T-cell (primary cell): Measurements from ENCODE around the gene TEX19. TPM values are rescaled to one million over a fixed set of nuclear protein-coding genes. Genes with fewer than 3 reads are reported as not detected.

Experiments used
- ATAC-seq, 4 experiments: fragments of 200-7000 bp in 3 of 4; fragments of 150-1000 bp in 1 of 4; cut with Tn5 transposase; replicated peaks in 1 of 4; 1 replicate in 3 of 4; 2 replicates in 1 of 4; pipeline ENCODE4 v1.10.0; 2021; ENCODE audit warnings: moderate library complexity in 3 of 4, mild to moderate bottlenecking in 2 of 4, moderate number of reproducible peaks in 1 of 4
- CTCF ChIA-PET, 2 donors: fragments of 300-600 bp; sonication (Branson Sonifier 250); formaldehyde crosslinking; loops; one replicate each; lab custom pipeline; 2022; ENCODE audit warnings: antibody characterized with exemption in 2 of 2; lab: Charles Lee
- POLR2A ChIA-PET, 2 donors: fragments of 300-600 bp; sonication (Branson Sonifier 250); formaldehyde crosslinking; loops; one replicate each; lab custom pipeline; 2022; ENCODE audit warnings: antibody characterized with exemption in 2 of 2; lab: Charles Lee
- DNase-seq, 35 experiments: peaks; one replicate each; pipeline versions ENCODE4 v3.0.0 to v3.0.0-alpha.2; 2013 to 2023
- H3K27ac ChIP-seq: one replicate; pipeline ENCODE4 v1.5.1; 2013; ENCODE audit warnings: low read length
- H3K27me3 ChIP-seq, 2 experiments: replicated peaks in 1 of 2; 1 replicate in 1 of 2; 2 replicates in 1 of 2; pipeline versions ENCODE4 v1.6.1 to v1.7.0; 2013; ENCODE audit warnings: low read length in 1 of 2, mixed read lengths in 1 of 2; ENCODE audit not compliant: control insufficient read depth in 2 of 2, insufficient read depth in 2 of 2; ENCODE audit errors: extremely low read depth in 1 of 2
- H3K36me3 ChIP-seq, 2 donors: 1 replicate in 1 of 2; 2 replicates in 1 of 2; pipeline versions ENCODE4 v1.6.1 to v1.7.0; 2013; ENCODE audit warnings: low read length in 1 of 2; ENCODE audit not compliant: control insufficient read depth in 2 of 2, insufficient read depth in 1 of 2; ENCODE audit errors: extremely low read depth in 1 of 2
- H3K4me1 ChIP-seq, 2 experiments: 1 replicate in 1 of 2; 2 replicates in 1 of 2; pipeline versions ENCODE4 v1.6.1 to v1.7.0; 2013; ENCODE audit warnings: low read length in 2 of 2, mixed read lengths in 1 of 2; ENCODE audit not compliant: insufficient read depth in 2 of 2, control insufficient read depth in 1 of 2; ENCODE audit errors: extremely low read depth in 1 of 2
- H3K4me3 ChIP-seq, 2 donors: 1 replicate in 1 of 2; 2 replicates in 1 of 2; pipeline versions ENCODE4 v1.5.1 to v1.7.0; 2013; ENCODE audit warnings: mild to moderate bottlenecking in 2 of 2, low read length in 1 of 2, moderate library complexity in 1 of 2; ENCODE audit not compliant: control insufficient read depth in 1 of 2; ENCODE audit errors: extremely low read depth in 1 of 2
- H3K9me3 ChIP-seq: 2 replicates; pipeline ENCODE4 v1.7.0; 2013
- H3K27ac Mint-ChIP-seq, 2 donors: one replicate each; pipeline ENCODE4 v1.8.0; 2020 to 2021; ENCODE audit warnings: mild to moderate bottlenecking in 2 of 2, mixed read lengths in 2 of 2
- H3K27me3 Mint-ChIP-seq, 2 donors: one replicate each; pipeline ENCODE4 v1.8.0; 2021 to 2022; ENCODE audit warnings: mixed read lengths in 2 of 2
- H3K36me3 Mint-ChIP-seq: one replicate; pipeline ENCODE4 v1.8.0; 2021; ENCODE audit warnings: mixed read lengths
- H3K4me1 Mint-ChIP-seq, 3 donors: one replicate each; pipeline ENCODE4 v1.8.0; 2020 to 2022; ENCODE audit warnings: mixed read lengths in 3 of 3, mild to moderate bottlenecking in 1 of 3
- H3K4me3 Mint-ChIP-seq, 3 donors: one replicate each; pipeline ENCODE4 v1.8.0; 2020 to 2022; ENCODE audit warnings: mild to moderate bottlenecking in 3 of 3, mixed read lengths in 3 of 3, moderate library complexity in 3 of 3
- H3K9me3 Mint-ChIP-seq, 3 donors: one replicate each; pipeline ENCODE4 v1.8.0; 2020 to 2022; ENCODE audit warnings: mixed read lengths in 3 of 3
- WGBS: methylation state at CpG from one replicate; pipeline ENCODE4 v1.1.5; 2013; ENCODE audit warnings: missing lambda C conversion rate; ENCODE audit not compliant: insufficient coverage; 5-methylcytosine and 5-hydroxymethylcytosine counted together
- total RNA-seq, 35 experiments: library from RNA in 6 of 35; stranded (reverse) in 6 of 35; fragments of 120-200 nt in 1 of 35; gene quantifications; one replicate each; pipeline versions ENCODE4 v1.2.1 to v1.2.4 and lab custom pipeline; 2013 to 2026

TEX19 gene
- total RNA-seq, 5 donors from 2014 or later (not counting 1 experiment from before 2014, with no cell fraction given), result not detected

DNA sequence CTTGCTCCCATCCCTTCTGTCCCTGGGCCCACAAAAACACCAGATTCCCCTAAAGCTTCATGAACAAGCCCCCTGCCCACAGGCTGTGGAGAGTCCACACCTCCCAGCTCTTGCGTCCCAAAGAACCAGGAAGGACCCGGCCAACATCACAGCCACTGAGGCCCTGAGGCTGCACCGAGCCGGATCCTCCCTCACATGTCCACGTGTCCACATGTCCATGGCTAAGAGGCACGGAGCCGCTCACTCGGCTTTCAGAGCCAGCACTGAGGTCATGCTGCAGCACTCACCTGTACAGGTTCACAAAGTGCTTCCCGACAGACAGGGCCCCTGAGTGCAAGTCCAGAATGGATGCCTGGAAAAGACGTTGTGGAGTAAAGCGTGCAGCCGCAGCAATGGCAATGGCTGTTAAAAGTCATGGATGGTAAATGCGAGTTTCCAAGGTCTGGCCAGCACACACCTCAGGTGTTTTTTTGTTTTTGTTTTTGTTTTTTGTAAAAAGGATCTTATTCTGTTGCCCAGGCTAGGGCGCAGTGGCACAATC is 47.2 kb downstream of the TEX19 start:
- Mint-ChIP-seq H3K27me3 (no peaks in the 10 kb centered on the region), H3K4me3 (no peak overlapping the region), H3K27ac (no peak overlapping the region), H3K4me1 (peaks cover 6 to 10% (median 7%) of the 10 kb centered on the region in 3 donors), H3K36me3 (peaks cover 29% of the 10 kb centered on the region), H3K9me3 (no peaks in the 10 kb centered on the region)
- Histone ChIP-seq H3K27me3 (no peaks in the 10 kb centered on the region), H3K27ac (no peak overlapping the region), H3K4me3 (no peak overlapping the region), H3K36me3 (peaks cover 12 to 17% of the 10 kb centered on the region in 2 donors), H3K4me1 (peaks cover 0 to 8% of the 10 kb centered on the region in 2 experiments), H3K9me3 (no peaks in the 10 kb centered on the region)
- WGBS, result 96% methylated on average over 11 of the region's 14 CpGs
- no peak for DNase-seq
- CTCF ChIA-PET, result no interaction called here
- no peak for ATAC-seq
- POLR2A ChIA-PET, result no interaction called here

DNA sequence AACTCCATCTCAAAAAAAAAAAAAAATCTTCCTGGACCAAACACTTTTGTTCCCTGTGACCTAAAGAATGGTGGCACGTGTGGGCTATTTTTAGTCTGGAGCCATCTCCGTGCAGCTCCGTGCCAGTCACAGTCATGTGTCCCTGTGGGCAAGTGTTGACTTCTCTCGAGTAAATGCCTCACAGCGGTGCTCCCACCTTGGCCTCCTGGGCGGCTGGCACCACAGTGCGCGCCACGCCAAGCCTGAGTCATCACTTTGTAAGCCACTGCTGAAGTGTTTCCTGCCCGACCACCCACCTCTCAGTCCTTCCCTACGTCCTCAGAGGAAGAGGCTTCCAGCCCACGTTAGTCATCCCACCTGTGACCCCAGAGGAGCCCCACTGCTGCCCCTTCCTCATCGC is 48.2 kb downstream of the TEX19 start:
- 60% methylated on average over 8 of the region's 13 CpGs for WGBS
- H3K27ac ChIP-seq, result no peak overlapping the region
- CTCF ChIA-PET, result no interaction called here
- no peak overlapping the region for H3K27ac Mint-ChIP-seq
- no peaks in the 10 kb centered on the region for H3K4me1 ChIP-seq
- H3K27me3 Mint-ChIP-seq, result no peaks in the 10 kb centered on the region
- H3K9me3 ChIP-seq, result no peaks in the 10 kb centered on the region
- no peaks in the 10 kb centered on the region for H3K27me3 ChIP-seq
- peaks cover 0 to 4% (median 0%) of the 10 kb centered on the region in 3 donors for H3K4me1 Mint-ChIP-seq
- no peak for ATAC-seq
- DNase-seq, result no peak
- POLR2A ChIA-PET, result interaction anchor here in 1 of 2 donors (0.6 kb wide), 1 partner anchor 1403 kb away, joined by 5 read pairs; no protein-coding TSS in a partner anchor
- no peak overlapping the region for H3K4me3 Mint-ChIP-seq
- no peaks in the 10 kb centered on the region for H3K9me3 Mint-ChIP-seq
- peaks cover 29% of the 10 kb centered on the region for H3K36me3 Mint-ChIP-seq
- H3K36me3 ChIP-seq, result peaks cover 12 to 17% of the 10 kb centered on the region in 2 donors
- no peak overlapping the region for H3K4me3 ChIP-seq

- ChIA-PET POLR2A (no interaction called here), CTCF (no interaction called here)
- no peaks in the 10 kb centered on the region for H3K9me3 ChIP-seq
- no peak overlapping the region for H3K27ac Mint-ChIP-seq
- no peaks in the 10 kb centered on the region for H3K27me3 Mint-ChIP-seq
- no peaks in the 10 kb centered on the region for H3K9me3 Mint-ChIP-seq
- H3K36me3 Mint-ChIP-seq, result peaks cover 27% of the 10 kb centered on the region
- H3K4me3 Mint-ChIP-seq, result no peak overlapping the region
- 97% methylated on average over 8 of the region's 15 CpGs for WGBS
- peaks cover 15 to 20% of the 10 kb centered on the region in 2 donors for H3K36me3 ChIP-seq
- no peak overlapping the region for H3K4me3 ChIP-seq
- no peaks in the 10 kb centered on the region for H3K4me1 ChIP-seq
- DNase-seq, result no peak
- H3K4me1 Mint-ChIP-seq, result peaks cover 0 to 4% (median 0%) of the 10 kb centered on the region in 3 donors
- no peak overlapping the region for H3K27ac ChIP-seq
- no peaks in the 10 kb centered on the region for H3K27me3 ChIP-seq
- ATAC-seq, result no peak
Observed at GRCh38 chr17:82408288-82408937, 49.4 kb downstream of the TEX19 start.

GRCh38 chr17:82408938-82409318 is 49.9 kb downstream of the TEX19 start:
- Mint-ChIP-seq H3K27me3 (no peaks in the 10 kb centered on the region), H3K4me3 (no peak overlapping the region), H3K27ac (no peak overlapping the region), H3K4me1 (peaks cover 0 to 4% (median 0%) of the 10 kb centered on the region in 3 donors), H3K36me3 (peaks cover 24% of the 10 kb centered on the region), H3K9me3 (no peaks in the 10 kb centered on the region)
- POLR2A ChIA-PET, result no interaction called here
- Histone ChIP-seq H3K27ac (no peak overlapping the region), H3K4me3 (no peak overlapping the region), H3K4me1 (peaks cover 0 to under 1% of the 10 kb centered on the region in 2 experiments), H3K36me3 (peaks cover 13 to 16% of the 10 kb centered on the region in 2 donors), H3K27me3 (no peaks in the 10 kb centered on the region), H3K9me3 (no peaks in the 10 kb centered on the region)
- DNase-seq (no peak), ATAC-seq (no peak)
- CTCF ChIA-PET, result no interaction called here
- 95% methylated on average over 17 of the region's 21 CpGs for WGBS

DNA sequence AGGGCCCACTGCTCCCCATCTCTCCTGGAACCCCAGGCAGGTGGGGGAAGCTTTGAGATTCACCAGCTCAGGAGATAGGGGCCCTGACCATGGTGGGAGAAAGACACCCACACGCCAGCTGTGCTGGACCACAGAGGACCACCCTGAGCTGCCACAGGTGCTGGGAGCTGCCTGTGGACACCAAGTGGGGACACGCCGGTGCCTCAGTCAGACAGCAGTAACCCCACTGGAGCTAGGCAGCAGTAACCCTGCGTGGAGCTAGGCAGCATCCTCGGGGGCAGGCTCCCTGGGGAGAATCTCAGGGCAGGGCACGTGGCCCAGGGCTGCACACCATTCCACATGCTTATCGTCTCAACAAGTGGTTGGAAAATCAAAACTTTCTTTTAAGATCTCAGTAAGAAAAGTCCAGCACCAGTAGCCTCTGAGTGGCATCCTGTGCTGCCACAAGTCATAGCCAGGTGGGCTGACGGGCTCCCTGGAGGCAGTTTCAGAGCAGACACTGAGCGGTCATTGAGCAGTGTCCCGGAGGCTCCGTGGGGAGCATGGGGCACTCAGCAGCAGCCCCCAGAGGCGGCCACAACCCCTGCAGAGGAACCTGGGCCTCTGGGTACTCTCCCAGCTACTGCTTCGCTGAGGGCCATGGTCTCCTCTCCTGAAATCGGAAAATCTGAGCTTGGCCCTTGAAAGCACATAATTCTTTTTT is 51.1 kb downstream of the TEX19 start:
- DNase-seq (no peak), ATAC-seq (no peak)
- Histone ChIP-seq H3K4me3 (no peak overlapping the region), H3K27me3 (no peaks in the 10 kb centered on the region), H3K9me3 (no peaks in the 10 kb centered on the region), H3K4me1 (peaks cover 0 to 12% of the 10 kb centered on the region in 2 experiments), H3K36me3 (peaks cover 6 to 18% of the 10 kb centered on the region in 2 donors), H3K27ac (no peak overlapping the region)
- ChIA-PET CTCF (no interaction called here), POLR2A (no interaction called here)
- no peak overlapping the region for H3K27ac Mint-ChIP-seq
- peaks cover 8 to 15% (median 10%) of the 10 kb centered on the region in 3 donors for H3K4me1 Mint-ChIP-seq
- no peak overlapping the region for H3K4me3 Mint-ChIP-seq
- H3K9me3 Mint-ChIP-seq, result no peaks in the 10 kb centered on the region
- H3K27me3 Mint-ChIP-seq, result no peaks in the 10 kb centered on the region
- H3K36me3 Mint-ChIP-seq, result peaks cover 25% of the 10 kb centered on the region
- WGBS, result 88% methylated on average over 12 of the region's 14 CpGs

DNA sequence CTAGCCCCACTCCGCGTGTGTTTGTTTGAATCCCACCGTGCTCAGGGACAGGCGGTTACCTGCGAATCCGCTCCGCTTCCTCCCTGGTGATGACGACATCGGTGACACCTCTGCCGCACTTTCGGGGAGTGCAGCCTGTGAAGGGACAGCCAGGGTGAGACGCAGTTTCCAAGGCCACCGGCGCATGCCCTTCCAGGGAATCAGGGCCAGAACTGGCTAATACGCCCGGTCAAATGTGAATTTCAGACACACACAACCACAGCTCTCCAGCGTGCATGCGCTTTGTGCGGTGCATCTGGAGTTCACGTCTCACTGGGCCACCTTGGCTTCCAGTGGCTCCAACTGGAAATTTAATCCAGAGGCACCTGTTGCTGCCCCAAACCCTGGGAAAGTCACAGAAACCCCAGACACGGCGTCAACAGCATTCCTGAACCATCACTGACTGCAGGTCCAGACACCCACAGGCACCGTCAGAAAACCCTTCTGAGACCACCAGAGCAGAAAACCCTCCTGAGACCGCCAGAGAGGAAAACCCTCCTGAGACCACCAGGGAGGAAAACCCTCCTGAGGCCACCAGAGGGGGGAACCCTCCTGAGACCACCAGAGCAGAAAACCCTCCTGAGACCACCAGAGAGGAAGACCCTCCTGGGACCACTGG is 52.5 kb downstream of the TEX19 start:
- 96% methylated on average over 22 of the region's 24 CpGs for WGBS
- H3K9me3 Mint-ChIP-seq, result no peaks in the 10 kb centered on the region
- peaks cover 12 to 18% (median 15%) of the 10 kb centered on the region in 3 donors for H3K4me1 Mint-ChIP-seq
- H3K27me3 Mint-ChIP-seq, result no peaks in the 10 kb centered on the region
- H3K9me3 ChIP-seq, result no peaks in the 10 kb centered on the region
- DNase-seq, result no peak
- no peak overlapping the region for H3K27ac Mint-ChIP-seq
- CTCF ChIA-PET, result interaction anchor here in 1 of 2 donors (0.5 kb wide), 1 partner anchor 258 kb away, joined by 4 read pairs; no protein-coding TSS in a partner anchor
- peaks cover 0 to 20% of the 10 kb centered on the region in 2 experiments for H3K4me1 ChIP-seq
- peaks cover 6 to 19% of the 10 kb centered on the region in 2 donors for H3K36me3 ChIP-seq
- no peak overlapping the region for H3K4me3 Mint-ChIP-seq
- POLR2A ChIA-PET, result interaction anchor here in 1 of 2 donors (0.6 kb wide), 1 partner anchor 11 kb away, joined by 4 read pairs; no protein-coding TSS in a partner anchor
- peaks cover 21% of the 10 kb centered on the region for H3K36me3 Mint-ChIP-seq
- no peak for ATAC-seq
- H3K27me3 ChIP-seq, result no peaks in the 10 kb centered on the region
- H3K27ac ChIP-seq, result no peak overlapping the region
- H3K4me3 ChIP-seq, result no peak overlapping the region
